ENCODE results near the gene TMEM200A.

Gene TMEM200A

GRCh38 chr6:130489514-130489913 lies 123.7 kb downstream of the TMEM200A start:
- DNase-seq (ENCODE audit: low read depth), result no peak
